ENCODE results near the gene NMU. TPM values are rescaled to one million over a fixed set of nuclear protein-coding genes. Genes with fewer than 3 reads are reported as not detected.
"Not testable (repeated sequence)": the region's sequence is repeated elsewhere in the genome, so short reads cannot be mapped to it uniquely, and the experiment has no call there.

Gene NMU
- total RNA-seq, 4 donors from 2014 or later: not detected

DNA sequence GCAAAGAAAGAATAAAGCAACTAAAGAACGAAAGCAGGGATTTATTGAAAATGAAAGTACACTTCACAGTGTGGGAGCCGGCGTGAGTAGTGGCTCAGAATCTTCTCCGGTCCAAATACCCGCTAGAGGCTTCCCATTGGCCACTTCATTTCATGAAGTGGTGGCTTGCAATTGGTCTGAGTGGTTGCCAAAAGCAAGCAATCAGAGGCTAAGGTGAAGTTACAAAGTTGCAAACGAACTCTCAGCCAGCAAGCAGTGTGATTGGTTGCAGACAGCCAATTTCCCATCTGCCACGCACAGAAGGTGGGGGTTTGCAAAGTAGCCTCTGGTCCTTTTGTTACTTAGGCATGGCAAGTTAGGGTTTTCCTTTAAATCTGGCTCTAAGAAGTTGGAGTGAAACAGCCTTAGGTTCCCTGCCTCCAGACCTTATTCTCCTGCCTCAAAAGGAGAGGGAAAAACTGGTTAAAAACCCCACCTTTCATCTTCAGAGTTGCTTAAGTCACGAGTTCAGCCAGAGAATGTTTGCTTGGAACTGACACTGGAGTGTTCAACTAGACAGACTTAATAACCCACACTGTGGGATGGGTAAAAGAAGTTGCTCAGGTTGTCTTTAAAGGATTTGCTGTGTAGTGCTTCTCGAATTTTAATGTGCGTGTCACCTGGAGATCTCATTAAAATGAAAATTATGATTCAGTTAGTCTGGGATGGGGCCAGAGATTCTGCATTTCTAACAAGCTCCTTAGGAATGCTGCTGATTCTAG lies 82.5 kb downstream of the NMU start:
- TF ChIP-seq POLR2A (IDR thresholded peaks at IDR 0.05): no peak
- TF ChIP-seq, protein P1, sequence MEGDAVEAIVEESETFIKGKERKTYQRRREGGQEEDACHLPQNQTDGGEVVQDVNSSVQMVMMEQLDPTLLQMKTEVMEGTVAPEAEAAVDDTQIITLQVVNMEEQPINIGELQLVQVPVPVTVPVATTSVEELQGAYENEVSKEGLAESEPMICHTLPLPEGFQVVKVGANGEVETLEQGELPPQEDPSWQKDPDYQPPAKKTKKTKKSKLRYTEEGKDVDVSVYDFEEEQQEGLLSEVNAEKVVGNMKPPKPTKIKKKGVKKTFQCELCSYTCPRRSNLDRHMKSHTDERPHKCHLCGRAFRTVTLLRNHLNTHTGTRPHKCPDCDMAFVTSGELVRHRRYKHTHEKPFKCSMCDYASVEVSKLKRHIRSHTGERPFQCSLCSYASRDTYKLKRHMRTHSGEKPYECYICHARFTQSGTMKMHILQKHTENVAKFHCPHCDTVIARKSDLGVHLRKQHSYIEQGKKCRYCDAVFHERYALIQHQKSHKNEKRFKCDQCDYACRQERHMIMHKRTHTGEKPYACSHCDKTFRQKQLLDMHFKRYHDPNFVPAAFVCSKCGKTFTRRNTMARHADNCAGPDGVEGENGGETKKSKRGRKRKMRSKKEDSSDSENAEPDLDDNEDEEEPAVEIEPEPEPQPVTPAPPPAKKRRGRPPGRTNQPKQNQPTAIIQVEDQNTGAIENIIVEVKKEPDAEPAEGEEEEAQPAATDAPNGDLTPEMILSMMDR (IDR thresholded peaks at IDR 0.05 in 4 of 5, conservative IDR thresholded peaks at IDR 0.05 in 1 of 5): no peak
- H3K27ac ChIP-seq: no peak overlapping the region
- DNase-seq (peak; percentile 17 to 27), ATAC-seq (peak; percentile 60 to 82)
- no peaks in the 10 kb centered on the region for H3K36me3 ChIP-seq
- intact Hi-C loops (cut with DNase I; ENCODE audit: low total_unique reads) (no loop called here), in situ Hi-C loops (cut with MboI; ENCODE audit: low sequenced_read_pairs in 4 of 4) (loop anchor here in 1 of 4 donors (25.0 kb wide), 1 partner anchor 566 kb away; no protein-coding TSS in a partner anchor)
- H3K4me1 ChIP-seq: no peaks in the 10 kb centered on the region
- no peaks in the 10 kb centered on the region for H3K9me3 ChIP-seq
- H3K4me3 ChIP-seq: peak overlapping the region; percentile 23 to 47 (median 35)
- no peaks in the 10 kb centered on the region for H3K27me3 ChIP-seq

DNA sequence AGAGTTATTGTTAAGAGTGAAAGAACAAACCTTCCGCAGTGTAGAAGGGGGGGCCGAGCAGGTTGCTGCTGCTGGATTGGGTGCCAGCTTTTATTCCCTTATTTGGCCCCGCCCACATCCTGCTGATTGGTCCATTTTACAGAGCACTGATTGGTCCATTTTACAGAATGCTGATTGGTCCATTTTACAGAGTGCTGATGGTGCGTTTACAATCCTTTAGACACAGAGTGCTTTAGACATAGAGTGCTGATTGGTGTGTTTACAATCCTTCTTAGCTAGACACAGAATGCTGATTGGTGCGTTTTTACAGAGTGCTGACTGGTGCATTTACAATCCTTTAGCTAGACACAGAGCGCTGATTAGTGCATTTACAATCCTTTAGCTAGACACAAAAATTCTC lies 84.1 kb downstream of the NMU start:
- H3K4me3 ChIP-seq; DNase-seq; H3K27me3 ChIP-seq; ATAC-seq; intact Hi-C loops (cut with DNase I; ENCODE audit: low total_unique reads); H3K27ac ChIP-seq; H3K4me1 ChIP-seq; H3K36me3 ChIP-seq; H3K9me3 ChIP-seq: not testable (repeated sequence)
- in situ Hi-C loops (cut with MboI; ENCODE audit: low sequenced_read_pairs in 4 of 4): loop anchor here in 1 of 4 donors (25.0 kb wide), 1 partner anchor 565 kb away; no protein-coding TSS in a partner anchor

DNA sequence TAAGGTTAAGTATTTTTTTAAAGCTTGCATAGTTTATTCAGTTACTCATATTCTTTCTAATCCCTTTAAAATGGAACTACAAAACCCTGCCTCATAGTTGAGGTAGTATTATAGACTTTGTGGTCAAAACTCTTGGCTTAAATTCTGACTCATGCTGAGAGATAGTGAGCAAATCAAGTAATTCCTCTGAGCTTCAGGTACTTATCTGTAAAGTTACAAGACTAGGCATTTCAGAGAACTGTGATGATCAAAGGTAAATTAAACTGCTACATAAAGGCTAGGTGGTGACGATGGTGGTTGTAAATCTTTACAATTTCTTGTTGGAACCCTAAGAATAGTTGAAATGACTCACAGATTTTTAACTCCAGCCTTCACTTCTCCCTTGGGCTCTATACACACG lies 86.2 kb downstream of the NMU start:
- Histone ChIP-seq H3K9me3 (no peaks in the 10 kb centered on the region), H3K27me3 (no peaks in the 10 kb centered on the region), H3K4me1 (peaks cover 10 to 14% of the 10 kb centered on the region in 2 donors), H3K27ac (no peak overlapping the region), H3K36me3 (no peaks in the 10 kb centered on the region), H3K4me3 (no peak overlapping the region)
- in situ Hi-C loops (cut with MboI; ENCODE audit: low sequenced_read_pairs in 4 of 4) (loop anchor here in 2 of 4 donors (10.0 to 25.0 kb wide), 4 partner anchors 155 to 563 kb away; partner anchors contain the start of genes SRD5A3 (in 1 of the 2) and TMEM165 (in 1 of the 2)), intact Hi-C loops (cut with DNase I; ENCODE audit: low total_unique reads) (no loop called here)
- ATAC-seq: no peak
- no peak for TF ChIP-seq POLR2A (IDR thresholded peaks at IDR 0.05)
- TF ChIP-seq, protein P1 (IDR thresholded peaks at IDR 0.05 in 4 of 5, conservative IDR thresholded peaks at IDR 0.05 in 1 of 5): no peak
- no peak for DNase-seq

DNA sequence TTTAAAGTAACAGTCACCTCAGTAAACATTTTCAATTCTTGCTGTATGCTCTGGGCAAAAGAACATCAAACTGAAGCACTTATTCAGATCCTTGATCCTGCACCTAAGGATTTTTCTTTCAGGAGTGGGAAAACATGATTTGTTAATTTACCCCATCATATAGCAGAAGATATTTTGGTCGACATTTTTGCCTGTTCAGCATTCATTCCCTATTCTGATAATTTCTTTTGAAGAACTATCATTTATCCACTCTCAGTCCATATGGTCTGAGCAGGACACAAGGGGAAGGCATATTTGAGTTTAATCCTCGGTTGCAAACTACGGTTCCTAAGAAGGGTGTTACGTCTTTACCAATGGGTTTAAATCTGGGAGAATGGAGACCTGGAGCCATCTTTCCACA lies 88.2 kb downstream of the NMU start:
- Histone ChIP-seq H3K27ac (peak overlapping the region in 3 of 4 donors; percentile 98 to 99 (median 98)), H3K4me1 (peaks cover 19 to 25% of the 10 kb centered on the region in 2 donors), H3K27me3 (no peaks in the 10 kb centered on the region), H3K9me3 (no peaks in the 10 kb centered on the region), H3K4me3 (peak overlapping the region in 3 of 4 donors; percentile 81 to 97 (median 94)), H3K36me3 (no peaks in the 10 kb centered on the region)
- ATAC-seq: no peak
- TF ChIP-seq POLR2A (IDR thresholded peaks at IDR 0.05): no peak
- TF ChIP-seq, protein P1 (IDR thresholded peaks at IDR 0.05 in 4 of 5, conservative IDR thresholded peaks at IDR 0.05 in 1 of 5): no peak
- no peak for DNase-seq
- intact Hi-C loops (cut with DNase I; ENCODE audit: low total_unique reads) (loop anchor here (2.0 kb wide), 2 partner anchors 305 to 319 kb away; partner anchors contain the start of gene EXOC1), in situ Hi-C loops (cut with MboI; ENCODE audit: low sequenced_read_pairs in 4 of 4) (loop anchor here in 2 of 4 donors (10.0 kb wide), 3 partner anchors 153 to 317 kb away; partner anchors contain the start of genes SRD5A3 (in 1 of the 2) and TMEM165 (in 1 of the 2))

DNA sequence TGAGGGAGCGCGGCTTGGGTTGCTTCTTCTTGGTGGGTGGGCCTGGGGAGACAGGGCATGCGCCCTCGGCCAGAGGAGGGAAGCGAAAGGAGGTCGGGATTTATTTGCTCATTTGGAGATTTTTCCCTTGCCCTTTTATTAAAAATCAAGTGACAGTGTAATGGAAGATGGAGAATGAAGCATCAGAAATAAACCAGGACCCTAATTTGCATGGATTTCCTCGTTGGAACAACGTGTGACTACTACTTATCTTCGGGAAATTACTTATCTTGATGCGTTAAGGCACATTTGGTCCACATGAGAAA lies 88.7 kb downstream of the NMU start:
- Histone ChIP-seq H3K36me3 (no peaks in the 10 kb centered on the region), H3K27me3 (no peaks in the 10 kb centered on the region), H3K4me3 (peak overlapping the region; percentile 81 to 97 (median 93)), H3K27ac (peak overlapping the region; percentile 98 to 99 (median 98)), H3K9me3 (no peaks in the 10 kb centered on the region), H3K4me1 (peaks cover 19 to 25% of the 10 kb centered on the region in 2 donors)
- no peak for TF ChIP-seq POLR2A (IDR thresholded peaks at IDR 0.05)
- TF ChIP-seq, protein P1 (IDR thresholded peaks at IDR 0.05 in 4 of 5, conservative IDR thresholded peaks at IDR 0.05 in 1 of 5): no peak
- in situ Hi-C loops (cut with MboI; ENCODE audit: low sequenced_read_pairs in 4 of 4): loop anchor here in 2 of 4 donors (10.0 kb wide), 3 partner anchors 153 to 317 kb away; partner anchors contain the start of genes SRD5A3 (in 1 of the 2) and TMEM165 (in 1 of the 2)
- ATAC-seq (no peak), DNase-seq (peak in 1 of 2 donors; percentile 5)
- intact Hi-C loops (cut with DNase I; ENCODE audit: low total_unique reads): loop anchor here (2.0 kb wide), 2 partner anchors 305 to 319 kb away; partner anchors contain the start of gene EXOC1
